ENCODE measurements around the gene SYK. TPM values are rescaled to one million over a fixed set of nuclear protein-coding genes. Genes with fewer than 3 reads are reported as not detected.

Gene SYK
- total RNA-seq, 1 donor from 2014 or later, result 10.7 TPM

- H3K27me3 Mint-ChIP-seq (ENCODE audit: unreplicated experiment), result no peaks in the 10 kb centered on the region
- DNase-seq, result no peak
- no peaks in the 10 kb centered on the region for H3K36me3 Mint-ChIP-seq (ENCODE audit: unreplicated experiment)
Observed at GRCh38 chr9:90844326-90844725, 42.7 kb downstream of the SYK start.

GRCh38 chr9:90846770-90847419 is 45.3 kb downstream of the SYK start:
- Mint-ChIP-seq H3K4me1 (ENCODE audit: low read depth, unreplicated experiment) (peaks cover under 1% of the 10 kb centered on the region), H3K27me3 (ENCODE audit: unreplicated experiment) (no peaks in the 10 kb centered on the region), H3K27ac (ENCODE audit: unreplicated experiment) (no peak overlapping the region), H3K4me3 (ENCODE audit: unreplicated experiment) (no peak overlapping the region), H3K9me3 (ENCODE audit: unreplicated experiment) (peaks cover 2% of the 10 kb centered on the region), H3K36me3 (ENCODE audit: unreplicated experiment) (no peaks in the 10 kb centered on the region)
- no peak for TF ChIP-seq CTCF (IDR thresholded peaks at IDR 0.05; ENCODE audit: partially characterized antibody, unreplicated experiment)
- DNase-seq, result no peak

More at GRCh38 chr9:90844326-90844725, 42.7 kb downstream of the SYK start:
- no peak overlapping the region for H3K27ac Mint-ChIP-seq (ENCODE audit: unreplicated experiment)
- H3K9me3 Mint-ChIP-seq (ENCODE audit: unreplicated experiment), result peaks cover 2% of the 10 kb centered on the region
- H3K4me1 Mint-ChIP-seq (ENCODE audit: low read depth, unreplicated experiment), result no peaks in the 10 kb centered on the region
- H3K4me3 Mint-ChIP-seq (ENCODE audit: unreplicated experiment), result no peak overlapping the region
- TF ChIP-seq CTCF (IDR thresholded peaks at IDR 0.05; ENCODE audit: partially characterized antibody, unreplicated experiment), result no peak

GRCh38 chr9:90847971-90848370 is 46.4 kb downstream of the SYK start:
- Mint-ChIP-seq H3K36me3 (ENCODE audit: unreplicated experiment) (no peaks in the 10 kb centered on the region), H3K4me3 (ENCODE audit: unreplicated experiment) (no peak overlapping the region), H3K27ac (ENCODE audit: unreplicated experiment) (no peak overlapping the region), H3K27me3 (ENCODE audit: unreplicated experiment) (no peaks in the 10 kb centered on the region), H3K4me1 (ENCODE audit: low read depth, unreplicated experiment) (peaks cover 7% of the 10 kb centered on the region), H3K9me3 (ENCODE audit: unreplicated experiment) (peaks cover 2% of the 10 kb centered on the region)
- no peak for DNase-seq
- TF ChIP-seq CTCF (IDR thresholded peaks at IDR 0.05; ENCODE audit: partially characterized antibody, unreplicated experiment), result no peak

- no peak overlapping the region for H3K27ac Mint-ChIP-seq (ENCODE audit: unreplicated experiment)
- peaks cover 2% of the 10 kb centered on the region for H3K27me3 Mint-ChIP-seq (ENCODE audit: unreplicated experiment)
- peaks cover 8% of the 10 kb centered on the region for H3K4me1 Mint-ChIP-seq (ENCODE audit: low read depth, unreplicated experiment)
- H3K36me3 Mint-ChIP-seq (ENCODE audit: unreplicated experiment), result no peaks in the 10 kb centered on the region
- H3K9me3 Mint-ChIP-seq (ENCODE audit: unreplicated experiment), result peaks cover 2% of the 10 kb centered on the region
- TF ChIP-seq CTCF (IDR thresholded peaks at IDR 0.05; ENCODE audit: partially characterized antibody, unreplicated experiment), result no peak
- DNase-seq, result no peak
- H3K4me3 Mint-ChIP-seq (ENCODE audit: unreplicated experiment), result no peak overlapping the region
Observed at GRCh38 chr9:90848866-90849265, 47.2 kb downstream of the SYK start.

GRCh38 chr9:90851444-90851843 is 49.8 kb downstream of the SYK start:
- peaks cover 31% of the 10 kb centered on the region for H3K4me1 Mint-ChIP-seq (ENCODE audit: low read depth, unreplicated experiment)
- DNase-seq, result peak; percentile 38
- peak; percentile 52 for TF ChIP-seq CTCF (IDR thresholded peaks at IDR 0.05; ENCODE audit: partially characterized antibody, unreplicated experiment)
- H3K27ac Mint-ChIP-seq (ENCODE audit: unreplicated experiment), result peak overlapping the region; percentile 40
- peaks cover 2% of the 10 kb centered on the region for H3K27me3 Mint-ChIP-seq (ENCODE audit: unreplicated experiment)
- no peak overlapping the region for H3K4me3 Mint-ChIP-seq (ENCODE audit: unreplicated experiment)
- H3K9me3 Mint-ChIP-seq (ENCODE audit: unreplicated experiment), result peaks cover 13% of the 10 kb centered on the region
- no peaks in the 10 kb centered on the region for H3K36me3 Mint-ChIP-seq (ENCODE audit: unreplicated experiment)

All from glutamatergic neuron (in vitro differentiated cells).